ENCODE data around the gene NASP.
A peak's percentile ranks its signal among the peaks of the same experiment; 100 is the strongest.

NASP gene

GRCh38 chr1:45551684-45552083, 32.2 kb upstream of the NASP start:
- TF ChIP-seq POLR2A (IDR thresholded peaks at IDR 0.05; ENCODE audit: extremely low read depth, insufficient read length) (no peak), CTCF (IDR thresholded peaks at IDR 0.05; ENCODE audit: low read depth, low read length) (no peak), MYC (IDR thresholded peaks at IDR 0.05; ENCODE audit: low read depth, low read length) (no peak), MAX (IDR thresholded peaks at IDR 0.05; ENCODE audit: low read depth, low read length) (no peak)
- H3K4me3 ChIP-seq (ENCODE audit: low read depth, low read length), result peak overlapping the region; percentile 85
- no peak for DNase-seq (ENCODE audit: low read depth)

- peak overlapping the region; percentile 85 for H3K4me3 ChIP-seq (ENCODE audit: low read depth, low read length)
- DNase-seq (ENCODE audit: low read depth), result no peak
- no peak for TF ChIP-seq MYC (IDR thresholded peaks at IDR 0.05; ENCODE audit: low read depth, low read length)
- TF ChIP-seq CTCF (IDR thresholded peaks at IDR 0.05; ENCODE audit: low read depth, low read length), result no peak
- no peak for TF ChIP-seq MAX (IDR thresholded peaks at IDR 0.05; ENCODE audit: low read depth, low read length)
- no peak for TF ChIP-seq POLR2A (IDR thresholded peaks at IDR 0.05; ENCODE audit: extremely low read depth, insufficient read length)
Measured at GRCh38 chr1:45552331-45552730, 31.5 kb upstream of the NASP start.

- no peak for DNase-seq (ENCODE audit: low read depth)
- TF ChIP-seq MYC (IDR thresholded peaks at IDR 0.05; ENCODE audit: low read depth, low read length) (no peak), POLR2A (IDR thresholded peaks at IDR 0.05; ENCODE audit: extremely low read depth, insufficient read length) (no peak), CTCF (IDR thresholded peaks at IDR 0.05; ENCODE audit: low read depth, low read length) (no peak), MAX (IDR thresholded peaks at IDR 0.05; ENCODE audit: low read depth, low read length) (no peak)
- H3K4me3 ChIP-seq (ENCODE audit: low read depth, low read length), result no peak overlapping the region
Measured at GRCh38 chr1:45554198-45554597, 29.6 kb upstream of the NASP start.

- DNase-seq (ENCODE audit: low read depth), result no peak
- H3K4me3 ChIP-seq (ENCODE audit: low read depth, low read length), result no peak overlapping the region
- TF ChIP-seq MAX (IDR thresholded peaks at IDR 0.05; ENCODE audit: low read depth, low read length), result no peak
- no peak for TF ChIP-seq POLR2A (IDR thresholded peaks at IDR 0.05; ENCODE audit: extremely low read depth, insufficient read length)
- TF ChIP-seq CTCF (IDR thresholded peaks at IDR 0.05; ENCODE audit: low read depth, low read length), result no peak
- no peak for TF ChIP-seq MYC (IDR thresholded peaks at IDR 0.05; ENCODE audit: low read depth, low read length)
Measured at GRCh38 chr1:45557422-45557944, 26.4 kb upstream of the NASP start.

- no peak overlapping the region for H3K4me3 ChIP-seq (ENCODE audit: low read depth, low read length)
- no peak for DNase-seq (ENCODE audit: low read depth)
- TF ChIP-seq MYC (IDR thresholded peaks at IDR 0.05; ENCODE audit: low read depth, low read length) (no peak), CTCF (IDR thresholded peaks at IDR 0.05; ENCODE audit: low read depth, low read length) (no peak), POLR2A (IDR thresholded peaks at IDR 0.05; ENCODE audit: extremely low read depth, insufficient read length) (no peak), MAX (IDR thresholded peaks at IDR 0.05; ENCODE audit: low read depth, low read length) (no peak)
Measured at GRCh38 chr1:45563843-45564242, 20.0 kb upstream of the NASP start.
